PC-9 (cell line): ENCODE data around the gene PTEN. TPM values are rescaled to one million over a fixed set of nuclear protein-coding genes. Genes with fewer than 3 reads are reported as not detected.

Source experiments
- BruUV-seq: library from RNA; stranded (reverse); fragments of 400-500 nt; replicated peaks from 2 replicates; lab custom pipeline; 2021; lab: Mats Ljungman, UMichigan
- CTCF ChIA-PET: fragments of 300-600 bp; sonication (Branson Sonifier 250); formaldehyde crosslinking; loops from one replicate; lab custom pipeline; 2022; ENCODE audit warnings: antibody characterized with exemption; lab: Charles Lee
- POLR2A ChIA-PET: fragments of 300-600 bp; sonication (Branson Sonifier 250); formaldehyde crosslinking; loops from one replicate; lab custom pipeline; 2022; ENCODE audit warnings: antibody characterized with exemption; ENCODE audit not compliant: unreplicated experiment; lab: Charles Lee
- DNase-seq, 2 experiments: peaks; one replicate each; pipeline versions ENCODE4 v3.0.0 to v3.0.0-alpha.2; 2015 to 2022; ENCODE audit warnings: mixed read lengths in 1 of 2
- H2AFZ ChIP-seq: fragments of 200-600 bp; sonication (generic); 2 replicates; pipeline ENCODE4 v1.8.1; 2017; ENCODE audit warnings: antibody characterized with exemption
- H3F3A ChIP-seq: fragments of 200-600 bp; sonication (generic); 2 replicates; pipeline ENCODE4 v1.8.1; 2017; ENCODE audit warnings: antibody characterized with exemption, mild to moderate bottlenecking, low read depth; ENCODE audit not compliant: insufficient read depth
- H3K27ac ChIP-seq: fragments of 200-600 bp; sonication (generic); 2 replicates; pipeline ENCODE4 v1.6.1; 2016; ENCODE audit warnings: mixed run types
- H3K27me3 ChIP-seq: fragments of 200-600 bp; sonication (generic); 2 replicates; pipeline ENCODE4 v1.6.1; 2016; ENCODE audit warnings: low read depth, mixed run types; ENCODE audit not compliant: insufficient read depth
- H3K36me3 ChIP-seq: fragments of 200-600 bp; sonication (generic); 2 replicates; pipeline ENCODE4 v1.6.1; 2016; ENCODE audit warnings: low read depth, mixed run types
- H3K4me1 ChIP-seq: fragments of 200-600 bp; sonication (generic); replicated peaks from 2 replicates; pipeline ENCODE4 v1.6.1; 2016; ENCODE audit warnings: mixed run types; ENCODE audit not compliant: insufficient read depth
- H3K4me2 ChIP-seq: fragments of 200-600 bp; sonication (generic); 2 replicates; pipeline ENCODE4 v1.6.1; 2017; ENCODE audit warnings: mixed run types
- H3K4me3 ChIP-seq: fragments of 200-600 bp; sonication (generic); 2 replicates; pipeline ENCODE4 v1.6.1; 2016; ENCODE audit warnings: mixed run types
- H3K79me2 ChIP-seq: fragments of 200-600 bp; sonication (generic); 2 replicates; pipeline ENCODE4 v1.6.1; 2017; ENCODE audit warnings: low read depth, mixed run types
- H3K9me2 ChIP-seq: fragments of 200-600 bp; sonication (generic); 2 replicates; pipeline ENCODE4 v1.8.1; 2017; ENCODE audit warnings: mild to moderate bottlenecking; ENCODE audit not compliant: insufficient read depth
- H3K9me3 ChIP-seq: fragments of 200-600 bp; sonication (generic); 2 replicates; pipeline ENCODE4 v1.8.1; 2016; ENCODE audit warnings: low read depth; ENCODE audit not compliant: insufficient read depth
- H4K20me1 ChIP-seq: fragments of 200-600 bp; sonication (generic); 2 replicates; pipeline ENCODE4 v1.8.1; 2017; ENCODE audit not compliant: insufficient read depth
- CTCF ChIP-seq: fragments of 200-600 bp; sonication (generic); conservative IDR thresholded peaks from 2 replicates; pipeline ENCODE4 v1.6.1; 2017; ENCODE audit warnings: mixed run types, antibody characterized with exemption, mild to moderate bottlenecking, moderate library complexity
- EZH2 ChIP-seq: fragments of 200-600 bp; sonication (generic); IDR thresholded peaks from 2 replicates; pipeline ENCODE4 v1.8.0; 2017; ENCODE audit warnings: antibody characterized with exemption, low read depth
- intact Hi-C: fragments of 100-400 bp; cut with micrococcal nuclease; formaldehyde crosslinking; loops from one replicate; pipeline ENCODE4 v1.10.0; 2022; ENCODE audit not compliant: unreplicated experiment
- total RNA-seq: library from RNA; stranded (reverse); gene quantifications from 2 replicates; pipeline ENCODE4 v1.2.3, GENCODE V29; 2021

Gene PTEN
- total RNA-seq, 1 experiment from 2014 or later = 44.9 TPM

- H3F3A ChIP-seq = peaks cover 9% of the 10 kb centered on the region
- DNase-seq = no peak
- peak overlapping the region; percentile 88 for H3K4me3 ChIP-seq
- TF ChIP-seq EZH2 = no peak
- no peak for TF ChIP-seq CTCF
- H3K4me1 ChIP-seq = peaks cover 24% of the 10 kb centered on the region
- peak overlapping the region; percentile 96 for H2AFZ ChIP-seq
- intact Hi-C loops = loop anchor here (5.0 kb wide), 1 partner anchor 45 kb away; the partner anchor contains the start of genes KLLN and PTEN
- peaks cover 7% of the 10 kb centered on the region for H4K20me1 ChIP-seq
- ChIA-PET CTCF (interaction anchor here (1.5 kb wide), 1 partner anchor 29 kb away, joined by 7 read pairs; no protein-coding TSS in a partner anchor), POLR2A (no interaction called here)
- H3K9me2 ChIP-seq = no peaks in the 10 kb centered on the region
- H3K9me3 ChIP-seq = no peaks in the 10 kb centered on the region
- H3K79me2 ChIP-seq = peaks cover 52% of the 10 kb centered on the region
- peak overlapping the region; percentile 88 for H3K4me2 ChIP-seq
- peaks cover 8% of the 10 kb centered on the region for H3K36me3 ChIP-seq
- peak overlapping the region; percentile 80 for H3K27ac ChIP-seq
- BruUV-seq = no TSS peak
- no peaks in the 10 kb centered on the region for H3K27me3 ChIP-seq
These were observed 46.4 kb upstream of the PTEN start for GRCh38 chr10:87816898-87817608.

- CTCF ChIA-PET = interaction anchor here (1.5 kb wide), 1 partner anchor 28 kb away, joined by 7 read pairs; no protein-coding TSS in a partner anchor
- intact Hi-C loops = loop anchor here (5.0 kb wide), 1 partner anchor 44 kb away; the partner anchor contains the start of genes KLLN and PTEN
- no peaks in the 10 kb centered on the region for H3K9me2 ChIP-seq
- peaks cover 9% of the 10 kb centered on the region for H3F3A ChIP-seq
- TSS peak; percentile 71 for BruUV-seq
- H3K27ac ChIP-seq = peak within 1 kb of the TSS; percentile 80
- H3K36me3 ChIP-seq = peaks cover 8% of the 10 kb centered on the region
- peaks cover 24% of the 10 kb centered on the region for H3K4me1 ChIP-seq
- peak within 1 kb of the TSS; percentile 88 for H3K4me3 ChIP-seq
- H4K20me1 ChIP-seq = peaks cover 7% of the 10 kb centered on the region
- no peak for TF ChIP-seq CTCF
- no peak for TF ChIP-seq EZH2
- H3K79me2 ChIP-seq = peaks cover 46% of the 10 kb centered on the region
- no peaks in the 10 kb centered on the region for H3K27me3 ChIP-seq
- peak within 1 kb of the TSS; percentile 88 for H3K4me2 ChIP-seq
- peak; percentile 73 to 81 for DNase-seq
- POLR2A ChIA-PET = interaction anchor here (1.0 kb wide), 1 partner anchor 44 kb away, joined by 5 read pairs; no protein-coding TSS in a partner anchor
- no peaks in the 10 kb centered on the region for H3K9me3 ChIP-seq
- peak within 1 kb of the TSS; percentile 96 for H2AFZ ChIP-seq
These were observed 45.6 kb upstream of the PTEN start, which contains the start of gene ATAD1 for GRCh38 chr10:87817609-87818504. Gene ATAD1, minus strand, starts transcription at chr10:87818226. Its CDS starts 3,627 bp downstream, at chr10:87814599.
